GM12878 (cell line): Measurements from ENCODE around the gene DNAJC4. TPM values are rescaled to one million over a fixed set of nuclear protein-coding genes. Genes with fewer than 3 reads are reported as not detected.
A peak's percentile ranks its signal among the peaks of the same experiment; 100 is the strongest.

ENCODE experiments used
- ESRRA ChIP-seq: IDR thresholded peaks from 2 replicates; pipeline ENCODE4 v1.6.1; 2012; ENCODE audit warnings: mild to moderate bottlenecking, low read length, improper control_type of control experiment
- HDAC6 ChIP-seq: fragments of 200-600 bp; sonication (generic); IDR thresholded peaks from one replicate; pipeline ENCODE4 v1.8.0; 2017; ENCODE audit warnings: antibody characterized with exemption; ENCODE audit not compliant: unreplicated experiment
- LARP7 ChIP-seq: fragments of 450-650 bp; IDR thresholded peaks from 2 replicates; pipeline ENCODE4 v1.6.1; 2017; ENCODE audit warnings: mild to moderate bottlenecking
- NFXL1 ChIP-seq: fragments of 450-650 bp; IDR thresholded peaks from 2 replicates; pipeline ENCODE4 v1.6.1; 2017; ENCODE audit warnings: antibody characterized with exemption, mild to moderate bottlenecking, borderline replicate concordance
- POU2F2 ChIP-seq: IDR thresholded peaks from 3 replicates; pipeline ENCODE4 v1.6.1; 2011; ENCODE audit warnings: low read depth, mild to moderate bottlenecking, low read length, borderline replicate concordance
- RAD51 ChIP-seq: fragments of 450-650 bp; IDR thresholded peaks from 2 replicates; pipeline ENCODE4 v1.6.1; 2016; ENCODE audit warnings: moderate library complexity, mild to moderate bottlenecking, inconsistent platforms
- RB1 ChIP-seq: fragments of 450-650 bp; formaldehyde crosslinking; IDR thresholded peaks from 2 replicates; pipeline ENCODE4 v1.6.1; 2017; ENCODE audit warnings: mild to moderate bottlenecking, borderline replicate concordance
- RBBP5 ChIP-seq: fragments of 200-600 bp; sonication (generic); conservative IDR thresholded peaks from 2 replicates; pipeline ENCODE4 v1.6.1; 2016
- SUPT20H ChIP-seq: IDR thresholded peaks from 2 replicates; pipeline ENCODE4 v1.6.1; 2011; ENCODE audit warnings: low read depth, mild to moderate bottlenecking, low read length, moderate library complexity, borderline replicate concordance; ENCODE audit not compliant: control insufficient read depth
- ZNF622 ChIP-seq: fragments of 450-650 bp; IDR thresholded peaks from 2 replicates; pipeline ENCODE4 v1.6.1; 2017; ENCODE audit warnings: mild to moderate bottlenecking, inconsistent platforms
- polyA plus RNA-seq, 11 experiments: library from polyadenylated mRNA; depleted of rRNA in 4 of 11; unstranded in 6 of 11; stranded (reverse) in 5 of 11; fragments of >200 nt; fragmentation: Nextera tagmentation in 4 of 11; fragmentation: Illumina TruSeq in 1 of 11; extraction: Ambion mirVana in 4 of 11; extraction: Trizol in 1 of 11; gene quantifications; 1 replicate in 1 of 11; 2 replicates in 10 of 11; pipeline versions ENCODE4 v1.2.1 to v1.2.3, GENCODE V29; 2011 to 2016; ENCODE audit warnings: inconsistent platforms in 2 of 11, missing spikeins in 2 of 11, low read depth in 1 of 11
- total RNA-seq, 4 experiments: library from RNA; depleted of rRNA in 3 of 4; stranded (reverse); fragments of >200 nt in 3 of 4; fragmentation: Illumina TruSeq in 1 of 4; extraction: Trizol in 1 of 4; gene quantifications; 2 replicates each; pipeline versions ENCODE4 v1.2.1 to v1.2.3, GENCODE V29; 2013 to 2021
- TF ChIP-seq, protein P1 (sequence below): fragments of 450-650 bp; IDR thresholded peaks from 2 replicates; pipeline ENCODE4 v1.6.1; 2017; ENCODE audit warnings: mild to moderate bottlenecking, moderate library complexity
- TF ChIP-seq, protein P2 (sequence below): fragments of 450-650 bp; formaldehyde crosslinking; IDR thresholded peaks from 2 replicates; pipeline ENCODE4 v1.5.0; 2022; ENCODE audit warnings: mild to moderate bottlenecking, missing genetic modification characterization
- TF ChIP-seq, protein P3 (sequence below): fragments of 450-650 bp; IDR thresholded peaks from 2 replicates; pipeline ENCODE4 v1.6.1; 2018; ENCODE audit warnings: mild to moderate bottlenecking, low read depth, moderate library complexity; ENCODE audit not compliant: partially characterized antibody
- TF ChIP-seq, protein P4 (sequence below): fragments of 450-650 bp; IDR thresholded peaks from 2 replicates; pipeline ENCODE4 v1.6.1; 2017; ENCODE audit warnings: antibody characterized with exemption, mild to moderate bottlenecking, moderate library complexity

DNAJC4 gene
- total and polyA plus RNA-seq, 10 of the 15 experiments (the other 5 are each of a cell fraction or from before 2014, with no cell fraction given) = 3.7 to 64.9 (median 30.1) TPM

DNA sequence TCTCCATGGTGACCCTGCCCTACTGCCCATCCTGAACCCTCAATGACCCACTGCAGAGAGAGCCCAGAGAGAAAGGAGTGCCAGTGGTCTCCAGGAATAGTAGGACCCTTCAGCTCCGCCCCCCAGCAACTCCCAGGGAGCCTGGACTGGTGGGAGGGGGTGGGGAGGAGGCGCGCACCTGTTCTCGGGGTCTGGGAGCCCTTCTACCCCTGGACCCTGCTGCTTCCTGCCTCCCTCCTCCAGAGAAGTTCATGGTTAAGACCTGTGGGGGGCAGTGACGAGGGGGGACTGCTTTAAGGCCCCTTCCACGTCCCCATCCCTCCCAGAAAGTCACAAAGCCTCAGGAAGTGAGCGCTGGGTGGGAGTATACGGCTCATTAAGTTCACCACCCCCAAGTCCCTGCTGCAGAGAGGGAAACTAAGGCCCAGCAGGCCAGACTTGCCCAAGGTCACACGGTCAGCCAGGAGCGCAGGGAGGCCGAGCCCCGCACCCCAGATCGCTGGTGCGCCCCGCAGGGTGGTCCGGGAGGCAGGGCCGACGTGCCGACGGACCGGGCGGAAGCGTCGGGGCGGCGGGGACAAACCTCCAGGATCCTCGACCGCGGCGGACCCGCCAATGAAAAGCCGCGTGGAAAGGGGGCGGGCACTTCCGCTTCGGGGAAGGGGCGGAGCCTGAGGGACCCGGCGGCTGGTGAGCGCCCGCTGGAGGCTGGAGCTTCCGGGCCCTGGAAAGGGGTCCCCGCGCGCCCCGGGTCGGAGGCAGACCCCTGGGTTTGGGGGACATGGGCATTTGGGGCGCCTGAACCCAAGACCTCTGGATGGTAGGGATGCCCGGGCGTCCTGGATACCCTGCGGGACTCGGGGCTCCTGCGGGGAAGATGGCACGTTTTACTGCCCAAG lies 4.5 kb upstream of the DNAJC4 start, which contains the start of the genes NUDT22 and TRPT1 (continued):
- TF ChIP-seq ZNF622 (no peak), POU2F2 (no peak; the same call in 2 of the 3 replicates), ESRRA (no peak; the same call in 1 of the 2 replicates), RB1 (peak; percentile 53; the same call in 1 of the 2 replicates), RAD51 (no peak), NFXL1 (no peak), SUPT20H (no peak), RBBP5 (no peak), HDAC6 (no peak), LARP7 (peak; percentile 58)
- TF ChIP-seq, protein P1, sequence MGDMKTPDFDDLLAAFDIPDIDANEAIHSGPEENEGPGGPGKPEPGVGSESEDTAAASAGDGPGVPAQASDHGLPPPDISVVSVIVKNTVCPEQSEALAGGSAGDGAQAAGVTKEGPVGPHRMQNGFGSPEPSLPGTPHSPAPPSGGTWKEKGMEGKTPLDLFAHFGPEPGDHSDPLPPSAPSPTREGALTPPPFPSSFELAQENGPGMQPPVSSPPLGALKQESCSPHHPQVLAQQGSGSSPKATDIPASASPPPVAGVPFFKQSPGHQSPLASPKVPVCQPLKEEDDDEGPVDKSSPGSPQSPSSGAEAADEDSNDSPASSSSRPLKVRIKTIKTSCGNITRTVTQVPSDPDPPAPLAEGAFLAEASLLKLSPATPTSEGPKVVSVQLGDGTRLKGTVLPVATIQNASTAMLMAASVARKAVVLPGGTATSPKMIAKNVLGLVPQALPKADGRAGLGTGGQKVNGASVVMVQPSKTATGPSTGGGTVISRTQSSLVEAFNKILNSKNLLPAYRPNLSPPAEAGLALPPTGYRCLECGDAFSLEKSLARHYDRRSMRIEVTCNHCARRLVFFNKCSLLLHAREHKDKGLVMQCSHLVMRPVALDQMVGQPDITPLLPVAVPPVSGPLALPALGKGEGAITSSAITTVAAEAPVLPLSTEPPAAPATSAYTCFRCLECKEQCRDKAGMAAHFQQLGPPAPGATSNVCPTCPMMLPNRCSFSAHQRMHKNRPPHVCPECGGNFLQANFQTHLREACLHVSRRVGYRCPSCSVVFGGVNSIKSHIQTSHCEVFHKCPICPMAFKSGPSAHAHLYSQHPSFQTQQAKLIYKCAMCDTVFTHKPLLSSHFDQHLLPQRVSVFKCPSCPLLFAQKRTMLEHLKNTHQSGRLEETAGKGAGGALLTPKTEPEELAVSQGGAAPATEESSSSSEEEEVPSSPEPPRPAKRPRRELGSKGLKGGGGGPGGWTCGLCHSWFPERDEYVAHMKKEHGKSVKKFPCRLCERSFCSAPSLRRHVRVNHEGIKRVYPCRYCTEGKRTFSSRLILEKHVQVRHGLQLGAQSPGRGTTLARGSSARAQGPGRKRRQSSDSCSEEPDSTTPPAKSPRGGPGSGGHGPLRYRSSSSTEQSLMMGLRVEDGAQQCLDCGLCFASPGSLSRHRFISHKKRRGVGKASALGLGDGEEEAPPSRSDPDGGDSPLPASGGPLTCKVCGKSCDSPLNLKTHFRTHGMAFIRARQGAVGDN = peak; percentile 49; the same call in 1 of the 2 replicates
- TF ChIP-seq, protein P2, sequence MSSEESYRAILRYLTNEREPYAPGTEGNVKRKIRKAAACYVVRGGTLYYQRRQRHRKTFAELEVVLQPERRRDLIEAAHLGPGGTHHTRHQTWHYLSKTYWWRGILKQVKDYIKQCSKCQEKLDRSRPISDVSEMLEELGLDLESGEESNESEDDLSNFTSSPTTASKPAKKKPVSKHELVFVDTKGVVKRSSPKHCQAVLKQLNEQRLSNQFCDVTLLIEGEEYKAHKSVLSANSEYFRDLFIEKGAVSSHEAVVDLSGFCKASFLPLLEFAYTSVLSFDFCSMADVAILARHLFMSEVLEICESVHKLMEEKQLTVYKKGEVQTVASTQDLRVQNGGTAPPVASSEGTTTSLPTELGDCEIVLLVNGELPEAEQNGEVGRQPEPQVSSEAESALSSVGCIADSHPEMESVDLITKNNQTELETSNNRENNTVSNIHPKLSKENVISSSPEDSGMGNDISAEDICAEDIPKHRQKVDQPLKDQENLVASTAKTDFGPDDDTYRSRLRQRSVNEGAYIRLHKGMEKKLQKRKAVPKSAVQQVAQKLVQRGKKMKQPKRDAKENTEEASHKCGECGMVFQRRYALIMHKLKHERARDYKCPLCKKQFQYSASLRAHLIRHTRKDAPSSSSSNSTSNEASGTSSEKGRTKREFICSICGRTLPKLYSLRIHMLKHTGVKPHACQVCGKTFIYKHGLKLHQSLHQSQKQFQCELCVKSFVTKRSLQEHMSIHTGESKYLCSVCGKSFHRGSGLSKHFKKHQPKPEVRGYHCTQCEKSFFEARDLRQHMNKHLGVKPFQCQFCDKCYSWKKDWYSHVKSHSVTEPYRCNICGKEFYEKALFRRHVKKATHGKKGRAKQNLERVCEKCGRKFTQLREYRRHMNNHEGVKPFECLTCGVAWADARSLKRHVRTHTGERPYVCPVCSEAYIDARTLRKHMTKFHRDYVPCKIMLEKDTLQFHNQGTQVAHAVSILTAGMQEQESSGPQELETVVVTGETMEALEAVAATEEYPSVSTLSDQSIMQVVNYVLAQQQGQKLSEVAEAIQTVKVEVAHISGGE (CRISPR knock-in tag) = peak; percentile 64
- TF ChIP-seq, protein P3, sequence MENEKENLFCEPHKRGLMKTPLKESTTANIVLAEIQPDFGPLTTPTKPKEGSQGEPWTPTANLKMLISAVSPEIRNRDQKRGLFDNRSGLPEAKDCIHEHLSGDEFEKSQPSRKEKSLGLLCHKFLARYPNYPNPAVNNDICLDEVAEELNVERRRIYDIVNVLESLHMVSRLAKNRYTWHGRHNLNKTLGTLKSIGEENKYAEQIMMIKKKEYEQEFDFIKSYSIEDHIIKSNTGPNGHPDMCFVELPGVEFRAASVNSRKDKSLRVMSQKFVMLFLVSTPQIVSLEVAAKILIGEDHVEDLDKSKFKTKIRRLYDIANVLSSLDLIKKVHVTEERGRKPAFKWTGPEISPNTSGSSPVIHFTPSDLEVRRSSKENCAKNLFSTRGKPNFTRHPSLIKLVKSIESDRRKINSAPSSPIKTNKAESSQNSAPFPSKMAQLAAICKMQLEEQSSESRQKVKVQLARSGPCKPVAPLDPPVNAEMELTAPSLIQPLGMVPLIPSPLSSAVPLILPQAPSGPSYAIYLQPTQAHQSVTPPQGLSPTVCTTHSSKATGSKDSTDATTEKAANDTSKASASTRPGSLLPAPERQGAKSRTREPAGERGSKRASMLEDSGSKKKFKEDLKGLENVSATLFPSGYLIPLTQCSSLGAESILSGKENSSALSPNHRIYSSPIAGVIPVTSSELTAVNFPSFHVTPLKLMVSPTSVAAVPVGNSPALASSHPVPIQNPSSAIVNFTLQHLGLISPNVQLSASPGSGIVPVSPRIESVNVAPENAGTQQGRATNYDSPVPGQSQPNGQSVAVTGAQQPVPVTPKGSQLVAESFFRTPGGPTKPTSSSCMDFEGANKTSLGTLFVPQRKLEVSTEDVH = no peak
- TF ChIP-seq, protein P4, sequence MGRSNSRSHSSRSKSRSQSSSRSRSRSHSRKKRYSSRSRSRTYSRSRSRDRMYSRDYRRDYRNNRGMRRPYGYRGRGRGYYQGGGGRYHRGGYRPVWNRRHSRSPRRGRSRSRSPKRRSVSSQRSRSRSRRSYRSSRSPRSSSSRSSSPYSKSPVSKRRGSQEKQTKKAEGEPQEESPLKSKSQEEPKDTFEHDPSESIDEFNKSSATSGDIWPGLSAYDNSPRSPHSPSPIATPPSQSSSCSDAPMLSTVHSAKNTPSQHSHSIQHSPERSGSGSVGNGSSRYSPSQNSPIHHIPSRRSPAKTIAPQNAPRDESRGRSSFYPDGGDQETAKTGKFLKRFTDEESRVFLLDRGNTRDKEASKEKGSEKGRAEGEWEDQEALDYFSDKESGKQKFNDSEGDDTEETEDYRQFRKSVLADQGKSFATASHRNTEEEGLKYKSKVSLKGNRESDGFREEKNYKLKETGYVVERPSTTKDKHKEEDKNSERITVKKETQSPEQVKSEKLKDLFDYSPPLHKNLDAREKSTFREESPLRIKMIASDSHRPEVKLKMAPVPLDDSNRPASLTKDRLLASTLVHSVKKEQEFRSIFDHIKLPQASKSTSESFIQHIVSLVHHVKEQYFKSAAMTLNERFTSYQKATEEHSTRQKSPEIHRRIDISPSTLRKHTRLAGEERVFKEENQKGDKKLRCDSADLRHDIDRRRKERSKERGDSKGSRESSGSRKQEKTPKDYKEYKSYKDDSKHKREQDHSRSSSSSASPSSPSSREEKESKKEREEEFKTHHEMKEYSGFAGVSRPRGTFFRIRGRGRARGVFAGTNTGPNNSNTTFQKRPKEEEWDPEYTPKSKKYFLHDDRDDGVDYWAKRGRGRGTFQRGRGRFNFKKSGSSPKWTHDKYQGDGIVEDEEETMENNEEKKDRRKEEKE = no peak
